Measurements from ENCODE around the gene BAHCC1. TPM values are rescaled to one million over a fixed set of nuclear protein-coding genes. Genes with fewer than 3 reads are reported as not detected.

Gene BAHCC1
- total and polyA plus RNA-seq, 9 of the 15 experiments (the other 6 are each of a cell fraction or from before 2014, with no cell fraction given): 0.14 to 26.9 (median 5.0) TPM

- peak in 1 of 2 experiments; percentile 58; a peak in 1 of 4 replicates for TF ChIP-seq ZMIZ1 (IDR thresholded peaks at IDR 0.05; ENCODE audit: low read depth in 2 of 2, low read length in 2 of 2)
- peak; percentile 58 for TF ChIP-seq JUND (IDR thresholded peaks at IDR 0.05; ENCODE audit: borderline replicate concordance, low read depth, low read length)
- no peak for TF ChIP-seq JUND (tag; IDR thresholded peaks at IDR 0.05; ENCODE audit: borderline replicate concordance, low read depth, low read length)
- TF ChIP-seq HDAC8 (tag; IDR thresholded peaks at IDR 0.05): no peak
- TF ChIP-seq NFE2L1 (tag; IDR thresholded peaks at IDR 0.05; ENCODE audit: borderline replicate concordance, low read depth): no peak
- peak; percentile 29; the same call in 1 of the 2 replicates for TF ChIP-seq PHF8 (IDR thresholded peaks at IDR 0.05; ENCODE audit: borderline replicate concordance, low read length)
- TF ChIP-seq, protein P1, sequence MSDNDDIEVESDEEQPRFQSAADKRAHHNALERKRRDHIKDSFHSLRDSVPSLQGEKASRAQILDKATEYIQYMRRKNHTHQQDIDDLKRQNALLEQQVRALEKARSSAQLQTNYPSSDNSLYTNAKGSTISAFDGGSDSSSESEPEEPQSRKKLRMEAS (CRISPR knock-in tag; IDR thresholded peaks at IDR 0.05): peak; percentile 71; the same call in 1 of the 2 replicates
- no peak for TF ChIP-seq NBN (IDR thresholded peaks at IDR 0.05; ENCODE audit: low read depth)
- TF ChIP-seq NFIC (IDR thresholded peaks at IDR 0.05): peak; percentile 59
- TF ChIP-seq KDM1A (IDR thresholded peaks at IDR 0.05): no peak
- no peak; the same call in 1 of the 2 replicates for TF ChIP-seq CREB1 (IDR thresholded peaks at IDR 0.05)
- no peak; the same call in 1 of the 2 replicates for TF ChIP-seq CREB1 (CRISPR knock-in tag; IDR thresholded peaks at IDR 0.05)
- 0 out of 4 replicates have a peak, but pooled peaks of 1 of the 2 experiments have one; percentile 29 for TF ChIP-seq HDAC1 (IDR thresholded peaks at IDR 0.05)
- TF ChIP-seq ZNF134 (CRISPR knock-in tag; conservative IDR thresholded peaks at IDR 0.05): no peak
- TF ChIP-seq BRF1 (IDR thresholded peaks at IDR 0.05; ENCODE audit: borderline replicate concordance, extremely low read depth, insufficient read length): no peak
- 0 out of 2 replicates have a peak, but pooled peaks have one; percentile 16 for TF ChIP-seq TAL1 (IDR thresholded peaks at IDR 0.05)
- TF ChIP-seq POLR2G (IDR thresholded peaks at IDR 0.05; ENCODE audit: low read depth, low read length): peak; percentile 80
- 0 out of 4 replicates have a peak, but pooled peaks of 1 of the 2 experiments have one; percentile 35 for TF ChIP-seq MLLT1 (IDR thresholded peaks at IDR 0.05)
Observed at GRCh38 chr17:81412490-81413093, 17.3 kb downstream of the BAHCC1 start (continued).
